NT2/D1 (cell line): ENCODE data around the gene SMIM36.
"Not testable (repeated sequence)": the region's sequence is repeated elsewhere in the genome, so short reads cannot be mapped to it uniquely, and the experiment has no call there.

Experiments used
- YY1 ChIP-seq: IDR thresholded peaks from 2 replicates; pipeline ENCODE4 v1.6.1; 2011; ENCODE audit not compliant: insufficient read length, insufficient read depth
- ZNF274 ChIP-seq: IDR thresholded peaks from 2 replicates; pipeline ENCODE4 v1.6.1; 2011; ENCODE audit warnings: mild to moderate bottlenecking, low read depth, low read length

DNA sequence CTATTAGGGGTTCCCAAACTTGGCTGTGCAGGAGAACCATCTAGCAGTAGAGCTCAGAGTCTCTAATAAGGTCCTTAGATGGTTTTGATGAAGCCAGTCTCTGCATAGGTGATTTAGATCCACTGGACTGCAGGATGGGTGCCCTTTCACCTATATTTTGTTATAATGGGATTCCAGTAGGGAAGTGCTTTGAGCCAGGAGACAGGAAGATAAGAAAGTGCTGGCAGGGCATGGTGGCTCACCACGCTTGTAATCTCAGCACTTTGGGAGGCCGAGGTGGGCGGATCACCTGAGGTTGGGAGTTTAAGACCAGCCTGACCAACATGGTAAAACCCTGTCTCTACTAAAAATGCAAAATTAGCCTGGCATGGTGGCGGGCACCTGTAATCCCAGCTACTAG is 45.5 kb downstream of the SMIM36 start:
- not testable (repeated sequence) for TF ChIP-seq YY1, ZNF274
